Neural cell (in vitro differentiated cells): ENCODE data around the gene LRRC45. TPM values are rescaled to one million over a fixed set of nuclear protein-coding genes. Genes with fewer than 3 reads are reported as not detected.

Experiments
- H2AFZ ChIP-seq: fragments of 200-600, 300-800 bp; sonication (generic), shearing (Covaris generic); 2 replicates; pipeline ENCODE4 v1.6.0; 2014; ENCODE audit warnings: low read depth, mild to moderate bottlenecking, antibody characterized with exemption, low read length, moderate library complexity
- H3F3A ChIP-seq: fragments of 200-600 bp; shearing (Covaris generic); 2 replicates; pipeline ENCODE4 v1.6.1; 2016; ENCODE audit warnings: mild to moderate bottlenecking, moderate library complexity, mixed read lengths, antibody characterized with exemption, low read length; ENCODE audit not compliant: insufficient read depth, poor library complexity, severe bottlenecking
- H3K27ac ChIP-seq: fragments of 200-600, 300-800 bp; sonication (generic), shearing (Covaris generic); 2 replicates; pipeline ENCODE4 v1.5.1; 2014; ENCODE audit warnings: mild to moderate bottlenecking, low read length, moderate library complexity
- H3K27me3 ChIP-seq: fragments of 300-800, 200-600 bp; sonication (generic), shearing (Covaris generic); 2 replicates; pipeline ENCODE4 v1.6.0; 2014; ENCODE audit warnings: mild to moderate bottlenecking, low read depth, low read length, moderate library complexity; ENCODE audit not compliant: insufficient read depth
- H3K36me3 ChIP-seq: fragments of 300-800, 200-600 bp; sonication (generic), shearing (Covaris generic); 2 replicates; pipeline ENCODE4 v1.5.1; 2014; ENCODE audit warnings: mild to moderate bottlenecking, antibody characterized with exemption, low read length, moderate library complexity; ENCODE audit not compliant: insufficient read depth
- H3K4me2 ChIP-seq: fragments of 300-800, 200-600 bp; sonication (generic), shearing (Covaris generic); 2 replicates; pipeline ENCODE4 v1.6.0; 2014; ENCODE audit warnings: mild to moderate bottlenecking, low read length
- H3K4me3 ChIP-seq: fragments of 300-800, 200-600 bp; sonication (generic), shearing (Covaris generic); 2 replicates; pipeline ENCODE4 v1.5.1; 2014; ENCODE audit warnings: mild to moderate bottlenecking, low read length, moderate library complexity
- H3K79me2 ChIP-seq: fragments of 200-600 bp; shearing (Covaris generic); replicated peaks from 2 replicates; pipeline ENCODE4 v1.6.0; 2014; ENCODE audit warnings: mild to moderate bottlenecking, low read length, moderate library complexity; ENCODE audit not compliant: insufficient read depth
- H3K9ac ChIP-seq: fragments of 300-800, 200-600 bp; sonication (generic), shearing (Covaris generic); 2 replicates; pipeline ENCODE4 v1.6.1; 2016; ENCODE audit warnings: mild to moderate bottlenecking, low read length, mixed read lengths
- H3K9me2 ChIP-seq: fragments of 200-600 bp; shearing (Covaris generic); 2 replicates; pipeline ENCODE4 v1.6.1; 2016; ENCODE audit warnings: mild to moderate bottlenecking, low read length, mixed read lengths; ENCODE audit not compliant: insufficient read depth
- H3K9me3 ChIP-seq: fragments of 200-600, 300-800 bp; sonication (generic), shearing (Covaris generic); 2 replicates; pipeline ENCODE4 v1.6.1; 2016; ENCODE audit warnings: mild to moderate bottlenecking, mixed run types, low read length, moderate library complexity, mixed read lengths
- H4K20me1 ChIP-seq: fragments of 200-600 bp; shearing (Covaris generic); 2 replicates; pipeline ENCODE4 v1.6.1; 2016; ENCODE audit warnings: mild to moderate bottlenecking, mixed run types; ENCODE audit not compliant: insufficient read depth
- CTCF ChIP-seq: fragments of 450-650 bp; IDR thresholded peaks from 2 replicates; pipeline ENCODE4 v1.5.1; 2014; ENCODE audit warnings: antibody characterized with exemption, mild to moderate bottlenecking, moderate library complexity; ENCODE audit not compliant: poor library complexity, severe bottlenecking
- EP300 ChIP-seq: fragments of 450-650 bp; conservative IDR thresholded peaks from 2 replicates; pipeline ENCODE4 v1.6.1; 2014; ENCODE audit warnings: antibody characterized with exemption, mild to moderate bottlenecking, moderate library complexity; ENCODE audit not compliant: poor library complexity, severe bottlenecking
- EZH2 ChIP-seq: fragments of 200-600, 300-800 bp; shearing (Covaris generic), sonication (generic); IDR thresholded peaks from 2 replicates; pipeline ENCODE4 v1.6.1; 2014; ENCODE audit warnings: antibody characterized with exemption, low read length, borderline replicate concordance, mild to moderate bottlenecking; ENCODE audit not compliant: insufficient read depth, poor library complexity, severe bottlenecking
- MXI1 ChIP-seq: fragments of 450-650 bp; conservative IDR thresholded peaks from 2 replicates; pipeline ENCODE4 v1.6.1; 2014; ENCODE audit warnings: antibody characterized with exemption, mild to moderate bottlenecking; ENCODE audit not compliant: poor library complexity, severe bottlenecking
- POLR2AphosphoS5 ChIP-seq: IDR thresholded peaks from 2 replicates; pipeline ENCODE4 v1.6.1; 2012
- RAD21 ChIP-seq: fragments of 450-650 bp; conservative IDR thresholded peaks from 2 replicates; pipeline ENCODE4 v1.6.1; 2014; ENCODE audit warnings: antibody characterized with exemption, mild to moderate bottlenecking, moderate library complexity
- SMC3 ChIP-seq: fragments of 450-650 bp; conservative IDR thresholded peaks from 2 replicates; pipeline ENCODE4 v1.6.1; 2014; ENCODE audit warnings: antibody characterized with exemption, mild to moderate bottlenecking, moderate library complexity; ENCODE audit not compliant: poor library complexity
- TAF1 ChIP-seq: IDR thresholded peaks from 2 replicates; pipeline ENCODE4 v1.6.1; 2012; ENCODE audit warnings: low read depth
- polyA plus RNA-seq: library from polyadenylated mRNA; depleted of rRNA; stranded (reverse); fragments of >200 nt; gene quantifications from 2 replicates; pipeline ENCODE4 v1.2.3, GENCODE V29; 2014
- TF ChIP-seq, protein P1 (sequence below): IDR thresholded peaks from 2 replicates; pipeline ENCODE4 v1.6.1; 2012; ENCODE audit warnings: borderline replicate concordance

The LRRC45 gene
- polyA plus RNA-seq, 1 donor from 2014 or later: 51.7 TPM

- Histone ChIP-seq H3K9me3 (no peaks in the 10 kb centered on the region), H4K20me1 (no peaks in the 10 kb centered on the region), H3K4me2 (no peak overlapping the region), H3K4me3 (no peak overlapping the region), H3K27me3 (no peaks in the 10 kb centered on the region), H3K27ac (no peak overlapping the region), H3K79me2 (no peaks in the 10 kb centered on the region), H2AFZ (no peak overlapping the region), H3K36me3 (no peaks in the 10 kb centered on the region), H3K9me2 (no peaks in the 10 kb centered on the region), H3K9ac (no peak overlapping the region), H3F3A (no peaks in the 10 kb centered on the region)
- TF ChIP-seq TAF1 (no peak), RAD21 (no peak), EZH2 (no peak), SMC3 (no peak), EP300 (no peak), MXI1 (no peak), CTCF (no peak), POLR2AphosphoS5 (no peak)
- TF ChIP-seq, protein P1, sequence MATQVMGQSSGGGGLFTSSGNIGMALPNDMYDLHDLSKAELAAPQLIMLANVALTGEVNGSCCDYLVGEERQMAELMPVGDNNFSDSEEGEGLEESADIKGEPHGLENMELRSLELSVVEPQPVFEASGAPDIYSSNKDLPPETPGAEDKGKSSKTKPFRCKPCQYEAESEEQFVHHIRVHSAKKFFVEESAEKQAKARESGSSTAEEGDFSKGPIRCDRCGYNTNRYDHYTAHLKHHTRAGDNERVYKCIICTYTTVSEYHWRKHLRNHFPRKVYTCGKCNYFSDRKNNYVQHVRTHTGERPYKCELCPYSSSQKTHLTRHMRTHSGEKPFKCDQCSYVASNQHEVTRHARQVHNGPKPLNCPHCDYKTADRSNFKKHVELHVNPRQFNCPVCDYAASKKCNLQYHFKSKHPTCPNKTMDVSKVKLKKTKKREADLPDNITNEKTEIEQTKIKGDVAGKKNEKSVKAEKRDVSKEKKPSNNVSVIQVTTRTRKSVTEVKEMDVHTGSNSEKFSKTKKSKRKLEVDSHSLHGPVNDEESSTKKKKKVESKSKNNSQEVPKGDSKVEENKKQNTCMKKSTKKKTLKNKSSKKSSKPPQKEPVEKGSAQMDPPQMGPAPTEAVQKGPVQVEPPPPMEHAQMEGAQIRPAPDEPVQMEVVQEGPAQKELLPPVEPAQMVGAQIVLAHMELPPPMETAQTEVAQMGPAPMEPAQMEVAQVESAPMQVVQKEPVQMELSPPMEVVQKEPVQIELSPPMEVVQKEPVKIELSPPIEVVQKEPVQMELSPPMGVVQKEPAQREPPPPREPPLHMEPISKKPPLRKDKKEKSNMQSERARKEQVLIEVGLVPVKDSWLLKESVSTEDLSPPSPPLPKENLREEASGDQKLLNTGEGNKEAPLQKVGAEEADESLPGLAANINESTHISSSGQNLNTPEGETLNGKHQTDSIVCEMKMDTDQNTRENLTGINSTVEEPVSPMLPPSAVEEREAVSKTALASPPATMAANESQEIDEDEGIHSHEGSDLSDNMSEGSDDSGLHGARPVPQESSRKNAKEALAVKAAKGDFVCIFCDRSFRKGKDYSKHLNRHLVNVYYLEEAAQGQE: no peak
These were observed 14.7 kb upstream of the LRRC45 start for GRCh38 chr17:82008258-82008940.

- H3K36me3 ChIP-seq: no peaks in the 10 kb centered on the region
- no peak overlapping the region for H2AFZ ChIP-seq
- no peak overlapping the region for H3K4me2 ChIP-seq
- no peaks in the 10 kb centered on the region for H3K27me3 ChIP-seq
- H3K79me2 ChIP-seq: no peaks in the 10 kb centered on the region
- H3K9ac ChIP-seq: no peak overlapping the region
- H3K27ac ChIP-seq: no peak overlapping the region
- no peaks in the 10 kb centered on the region for H3K9me3 ChIP-seq
- TF ChIP-seq CTCF: no peak
- TF ChIP-seq SMC3: no peak
- no peak for TF ChIP-seq TAF1
- no peak for TF ChIP-seq EP300
- TF ChIP-seq, protein P1: no peak
- no peak for TF ChIP-seq EZH2
- no peaks in the 10 kb centered on the region for H3F3A ChIP-seq
- no peaks in the 10 kb centered on the region for H4K20me1 ChIP-seq
- no peak overlapping the region for H3K4me3 ChIP-seq
- no peaks in the 10 kb centered on the region for H3K9me2 ChIP-seq
These were observed 14.1 kb upstream of the LRRC45 start for GRCh38 chr17:82008941-82009405.
